SK-N-SH (cell line): ENCODE data around the gene P2RY10. TPM values are rescaled to one million over a fixed set of nuclear protein-coding genes. Genes with fewer than 3 reads are reported as not detected.

Experiments
- CTCF ChIA-PET: fragments of 300-600, 350-600 bp; formaldehyde crosslinking; extraction: SDS; loops from one replicate; lab custom pipeline; 2021; lab: Yijun Ruan, JAX
- POLR2A ChIA-PET: fragments of 350-600 bp; sonication (Branson Sonifier 250); formaldehyde crosslinking; extraction: SDS; loops from one replicate; lab custom pipeline; 2020; ENCODE audit warnings: antibody characterized with exemption, inconsistent platforms; lab: Yijun Ruan, JAX
- DNase-seq: peaks from one replicate; pipeline ENCODE4 v3.0.0; 2012
- H2AFZ ChIP-seq: fragments of 200-600 bp; sonication (generic); 2 replicates; pipeline ENCODE4 v1.8.1; 2016; ENCODE audit warnings: antibody characterized with exemption, mild to moderate bottlenecking, low read depth
- H3F3A ChIP-seq: fragments of 200-600 bp; sonication (generic); replicated peaks from 2 replicates; pipeline ENCODE3; 2016; ENCODE audit warnings: antibody characterized with exemption, mild to moderate bottlenecking; ENCODE audit not compliant: insufficient read depth
- H3K27ac ChIP-seq, 2 experiments: fragments of 200-500 bp in 1 of 2; fragments of 200-600 bp in 1 of 2; sonication (Bioruptor generic) in 1 of 2; sonication (generic), shearing (Covaris generic) in 1 of 2; 2 replicates each; pipeline versions ENCODE4 v1.5.1 to v1.6.1; 2014 to 2016; ENCODE audit warnings: low read depth in 2 of 2, inconsistent platforms in 1 of 2, low read length in 1 of 2, mild to moderate bottlenecking in 1 of 2, mixed read lengths in 1 of 2
- H3K27me3 ChIP-seq: fragments of 200-600 bp; sonication (generic), shearing (Covaris generic); 2 replicates; pipeline ENCODE4 v1.6.1; 2016; ENCODE audit warnings: mixed run types; ENCODE audit not compliant: insufficient read depth
- H3K36me3 ChIP-seq, 2 experiments: fragments of 200-500 bp in 1 of 2; fragments of 200-600 bp in 1 of 2; sonication (Bioruptor generic) in 1 of 2; sonication (generic) in 1 of 2; replicated peaks in 1 of 2; 2 replicates each; pipeline versions ENCODE3 to v1.5.1; 2014 to 2016; ENCODE audit warnings: low read length in 1 of 2, mild to moderate bottlenecking in 1 of 2; ENCODE audit not compliant: insufficient read depth in 2 of 2, control insufficient read depth in 1 of 2
- H3K4me1 ChIP-seq, 2 experiments: fragments of 200-500 bp in 1 of 2; fragments of 200-600 bp in 1 of 2; sonication (Bioruptor generic) in 1 of 2; sonication (generic), shearing (Covaris generic) in 1 of 2; 2 replicates each; pipeline versions ENCODE4 v1.5.1 to v1.6.1; 2014 to 2016; ENCODE audit warnings: low read depth in 1 of 2, low read length in 1 of 2, mixed run types in 1 of 2; ENCODE audit not compliant: insufficient read depth in 2 of 2, control insufficient read depth in 1 of 2
- H3K4me2 ChIP-seq: fragments of 200-600 bp; sonication (generic), shearing (Covaris generic); 2 replicates; pipeline ENCODE4 v1.6.1; 2017; ENCODE audit warnings: mixed run types
- H3K4me3 ChIP-seq, 2 experiments: fragments of 200-500 bp in 1 of 2; fragments of 200-600 bp in 1 of 2; sonication (Bioruptor generic) in 1 of 2; sonication (generic), shearing (Covaris generic) in 1 of 2; 2 replicates each; pipeline versions ENCODE4 v1.5.1 to v1.8.1; 2014 to 2016; ENCODE audit warnings: low read depth in 2 of 2, inconsistent platforms in 1 of 2, low read length in 1 of 2, mild to moderate bottlenecking in 1 of 2, mixed read lengths in 1 of 2, moderate library complexity in 1 of 2
- H3K79me2 ChIP-seq: fragments of 200-600 bp; sonication (generic); 2 replicates; pipeline ENCODE4 v1.8.1; 2017; ENCODE audit warnings: mild to moderate bottlenecking; ENCODE audit not compliant: insufficient read depth
- H3K9ac ChIP-seq: fragments of 200-600 bp; sonication (generic); 2 replicates; pipeline ENCODE4 v1.6.1; 2017; ENCODE audit warnings: mixed run types
- H3K9me2 ChIP-seq: fragments of 200-600 bp; sonication (generic); 2 replicates; pipeline ENCODE4 v1.6.1; 2017; ENCODE audit warnings: mixed run types
- H3K9me3 ChIP-seq: fragments of 200-600 bp; sonication (generic); 2 replicates; pipeline ENCODE4 v1.6.1; 2017; ENCODE audit warnings: mixed run types, mild to moderate bottlenecking, moderate library complexity
- H4K20me1 ChIP-seq: fragments of 200-600 bp; sonication (generic); 2 replicates; pipeline ENCODE4 v1.6.1; 2017; ENCODE audit warnings: mild to moderate bottlenecking, mixed run types; ENCODE audit not compliant: insufficient read depth
- CHD2 ChIP-seq: fragments of 150-350 bp; IDR thresholded peaks from 2 replicates; pipeline ENCODE4 v1.6.1; 2018; ENCODE audit warnings: low read length; ENCODE audit not compliant: partially characterized antibody
- CTCF ChIP-seq: fragments of 200-600 bp; sonication (generic); IDR thresholded peaks from 2 replicates; pipeline ENCODE4 v1.6.1; 2017; ENCODE audit warnings: antibody characterized with exemption, mild to moderate bottlenecking, moderate library complexity
- EP300 ChIP-seq, 2 experiments: IDR thresholded peaks; 2 replicates each; pipeline versions ENCODE4 v1.4.0 to v1.6.1; 2012; ENCODE audit warnings: borderline replicate concordance in 1 of 2, low read depth in 1 of 2, low read length in 1 of 2
- EZH2phosphoT487 ChIP-seq: fragments of 200-600 bp; sonication (generic); IDR thresholded peaks from 2 replicates; pipeline ENCODE4 v1.6.1; 2017; ENCODE audit warnings: low read depth, mixed run types, mild to moderate bottlenecking, antibody characterized with exemption, moderate library complexity, borderline replicate concordance
- FOSL2 ChIP-seq: IDR thresholded peaks from 2 replicates; pipeline ENCODE4 v1.4.0; 2012; ENCODE audit warnings: low read depth, mild to moderate bottlenecking, moderate library complexity, borderline replicate concordance
- FOXM1 ChIP-seq: IDR thresholded peaks from 2 replicates; pipeline ENCODE4 v1.4.0; 2012; ENCODE audit warnings: low read depth, mild to moderate bottlenecking
- MAX ChIP-seq: IDR thresholded peaks from 2 replicates; pipeline ENCODE4 v1.4.0; 2012; ENCODE audit warnings: low read depth
- MXI1 ChIP-seq: IDR thresholded peaks from 2 replicates; pipeline ENCODE4 v1.6.1; 2012; ENCODE audit warnings: mild to moderate bottlenecking, low read depth, low read length, improper control_type of control experiment
- PBX3 ChIP-seq: IDR thresholded peaks from 2 replicates; pipeline ENCODE4; 2012
- POLR2AphosphoS5 ChIP-seq: IDR thresholded peaks from 2 replicates; pipeline ENCODE4 v1.6.1; 2012; ENCODE audit warnings: low read depth, low read length
- RAD21 ChIP-seq: IDR thresholded peaks from 2 replicates; pipeline ENCODE4 v1.6.1; 2012; ENCODE audit warnings: mild to moderate bottlenecking, low read length
- SMC3 ChIP-seq: IDR thresholded peaks from 2 replicates; pipeline ENCODE4 v1.6.1; 2012; ENCODE audit warnings: low read depth, low read length, improper control_type of control experiment
- TAF1 ChIP-seq: IDR thresholded peaks from 2 replicates; pipeline ENCODE4 v1.6.1; 2012; ENCODE audit warnings: low read depth, mild to moderate bottlenecking, low read length, moderate library complexity, borderline replicate concordance
- TEAD4 ChIP-seq: IDR thresholded peaks from 2 replicates; pipeline ENCODE4 v1.4.0; 2012; ENCODE audit warnings: mild to moderate bottlenecking, borderline replicate concordance; ENCODE audit not compliant: insufficient read depth
- WGBS: methylation state at CpG from one replicate; pipeline ENCODE4 v1.1.6; 2017; ENCODE audit warnings: low lambda C conversion rate; 5-methylcytosine and 5-hydroxymethylcytosine counted together
- polyA plus RNA-seq, 3 experiments: library from polyadenylated mRNA; depleted of rRNA; stranded (reverse); fragments of >200 nt; gene quantifications; 2 replicates each; pipeline ENCODE4 v1.2.3, GENCODE V29; 2012
- TF ChIP-seq, protein P1 (sequence below): fragments of 150-350 bp; IDR thresholded peaks from 2 replicates; pipeline ENCODE4 v1.6.1; 2016; ENCODE audit warnings: mild to moderate bottlenecking, low read depth, low read length

Gene P2RY10
- polyA plus RNA-seq, 1 of the 3 experiments (the other 2 are of a cell fraction), result not detected

DNA sequence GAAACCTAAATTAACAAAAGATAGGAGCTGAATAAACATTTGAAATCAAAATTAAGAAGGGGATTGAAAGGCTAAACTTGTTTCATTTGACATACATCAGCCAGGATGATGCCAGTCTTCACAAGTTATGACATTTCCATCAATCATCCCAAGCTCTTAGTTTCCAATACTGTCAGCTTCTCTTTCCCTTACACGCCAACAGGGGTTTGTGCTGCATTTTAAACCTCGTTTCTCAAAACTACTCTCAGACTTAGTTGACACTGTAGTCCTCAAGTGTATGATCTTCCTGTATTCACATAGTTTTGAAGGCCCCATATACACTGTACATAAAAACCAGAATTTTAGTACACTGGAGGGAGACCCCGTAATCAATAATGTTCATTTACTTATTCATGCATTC is 840 bp upstream of the P2RY10 start:
- ChIA-PET CTCF (no interaction called here), POLR2A (no interaction called here)
- H3K9me2 ChIP-seq, result no peaks in the 10 kb centered on the region
- TF ChIP-seq MAX (no peak), CHD2 (no peak), FOXM1 (no peak), FOSL2 (no peak), TEAD4 (no peak), SMC3 (no peak), CTCF (no peak), POLR2AphosphoS5 (no peak)
- TF ChIP-seq, protein P1, sequence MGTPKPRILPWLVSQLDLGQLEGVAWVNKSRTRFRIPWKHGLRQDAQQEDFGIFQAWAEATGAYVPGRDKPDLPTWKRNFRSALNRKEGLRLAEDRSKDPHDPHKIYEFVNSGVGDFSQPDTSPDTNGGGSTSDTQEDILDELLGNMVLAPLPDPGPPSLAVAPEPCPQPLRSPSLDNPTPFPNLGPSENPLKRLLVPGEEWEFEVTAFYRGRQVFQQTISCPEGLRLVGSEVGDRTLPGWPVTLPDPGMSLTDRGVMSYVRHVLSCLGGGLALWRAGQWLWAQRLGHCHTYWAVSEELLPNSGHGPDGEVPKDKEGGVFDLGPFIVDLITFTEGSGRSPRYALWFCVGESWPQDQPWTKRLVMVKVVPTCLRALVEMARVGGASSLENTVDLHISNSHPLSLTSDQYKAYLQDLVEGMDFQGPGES, result no peak
- H3K4me3 ChIP-seq, result no peak overlapping the region
- H2AFZ ChIP-seq, result no peak overlapping the region
- no peaks in the 10 kb centered on the region for H3K36me3 ChIP-seq
- no peaks in the 10 kb centered on the region for H3K9me3 ChIP-seq
- no peaks in the 10 kb centered on the region for H3K79me2 ChIP-seq
- H3K27ac ChIP-seq, result no peak overlapping the region
- H3K4me2 ChIP-seq, result no peak overlapping the region
- WGBS, result 0% methylated on average over 3 of the region's 3 CpGs
- no peak for DNase-seq
- no peaks in the 10 kb centered on the region for H4K20me1 ChIP-seq
- no peaks in the 10 kb centered on the region for H3K4me1 ChIP-seq
- H3F3A ChIP-seq, result no peaks in the 10 kb centered on the region
- no peaks in the 10 kb centered on the region for H3K27me3 ChIP-seq
- no peak overlapping the region for H3K9ac ChIP-seq

- ChIA-PET CTCF (no interaction called here), POLR2A (no interaction called here)
- no peak overlapping the region for H3K27ac ChIP-seq
- no peaks in the 10 kb centered on the region for H3K9me2 ChIP-seq
- DNase-seq, result no peak
- no peak overlapping the region for H3K9ac ChIP-seq
- WGBS, result 0% methylated on average over 1 of the region's 1 CpG
- no peak overlapping the region for H3K4me2 ChIP-seq
- H3K36me3 ChIP-seq, result no peaks in the 10 kb centered on the region
- H4K20me1 ChIP-seq, result no peaks in the 10 kb centered on the region
- H3K27me3 ChIP-seq, result no peaks in the 10 kb centered on the region
- no peaks in the 10 kb centered on the region for H3K79me2 ChIP-seq
- H3F3A ChIP-seq, result no peaks in the 10 kb centered on the region
- no peaks in the 10 kb centered on the region for H3K9me3 ChIP-seq
- H2AFZ ChIP-seq, result no peak overlapping the region
- H3K4me3 ChIP-seq, result no peak overlapping the region
- H3K4me1 ChIP-seq, result no peaks in the 10 kb centered on the region
- TF ChIP-seq, protein P1, result no peak
- no peak for TF ChIP-seq EZH2phosphoT487
- no peak for TF ChIP-seq RAD21
- TF ChIP-seq TAF1, result no peak
- TF ChIP-seq MAX, result no peak
- no peak for TF ChIP-seq PBX3
- no peak for TF ChIP-seq EP300 (IDR thresholded peaks at IDR 0.05; ENCODE audit: borderline replicate concordance in 1 of 2, low read depth in 1 of 2, low read length in 1 of 2)
- TF ChIP-seq FOXM1, result no peak
- TF ChIP-seq MXI1, result no peak
- no peak for TF ChIP-seq CTCF
These were observed 1.2 kb downstream of the P2RY10 start for GRCh38 chrX:78946178-78946931.
